ENCODE measurements around the gene ZMYND10.

Gene ZMYND10

DNA sequence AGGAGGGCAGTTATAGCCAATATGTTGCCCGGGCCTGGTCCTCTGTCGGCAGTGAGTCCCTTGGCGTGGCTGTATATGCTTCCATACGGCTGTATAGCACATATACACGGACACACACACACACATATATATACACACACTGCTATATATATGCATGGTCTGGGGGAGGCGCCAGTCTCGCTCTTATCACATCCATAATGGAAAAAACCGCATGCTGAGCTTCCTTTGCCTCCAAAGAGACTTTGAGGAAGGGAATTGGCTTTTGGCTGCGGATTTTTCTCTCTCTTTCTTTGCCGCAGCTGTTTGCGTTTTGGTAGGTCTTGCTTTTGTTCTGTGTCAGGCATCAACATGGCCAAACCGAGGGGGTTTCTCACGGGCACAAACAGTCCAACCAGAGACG is 25.1 kb upstream of the ZMYND10 start:
- DNase-seq: peak in 2 of 3 donors; percentile 24 to 31

GRCh38 chr3:50369012-50369670 is 23.6 kb upstream of the ZMYND10 start:
- no peak for DNase-seq

- no peak for DNase-seq
Measured at GRCh38 chr3:50365842-50366220, 20.3 kb upstream of the ZMYND10 start.

DNA sequence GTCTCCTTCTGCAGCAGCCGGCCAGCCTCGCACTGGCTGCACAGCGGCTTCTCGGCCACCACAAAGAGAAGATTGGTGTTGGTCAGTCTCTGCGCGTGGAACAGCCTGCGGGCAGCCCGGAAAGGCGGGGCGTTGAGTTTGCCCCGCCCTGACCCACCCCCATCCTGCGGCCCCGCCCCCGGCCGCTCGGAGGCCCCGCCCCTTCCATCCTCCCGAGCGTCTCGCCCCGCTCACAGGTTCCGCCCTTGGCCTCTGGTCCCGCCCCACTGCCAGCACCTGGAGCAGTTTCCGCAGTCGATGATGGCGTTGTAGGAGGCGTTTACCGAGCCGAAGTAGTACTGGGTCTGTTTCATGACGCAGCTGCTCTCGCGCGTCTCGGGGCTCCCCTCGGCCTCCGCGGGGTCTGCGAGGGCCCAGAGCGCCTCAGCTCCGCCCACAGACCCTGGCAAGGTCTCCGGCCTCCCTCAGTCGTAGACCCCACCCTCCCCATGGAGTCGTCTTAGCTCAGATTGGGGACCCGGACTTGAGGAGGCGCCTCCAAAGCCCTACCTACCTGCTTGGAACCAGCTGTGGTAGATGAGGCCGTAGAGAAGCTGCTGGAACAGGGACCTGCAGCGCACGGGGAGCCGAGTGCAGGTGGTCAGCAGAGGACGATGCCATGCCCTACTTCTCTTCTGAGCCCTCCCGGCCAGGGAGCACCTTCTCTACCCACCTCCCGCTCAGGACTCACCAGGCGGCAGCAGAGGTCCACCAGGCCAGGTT is 19.7 kb upstream of the ZMYND10 start:
- peak; percentile 75 to 93 (median 86) for DNase-seq

DNA sequence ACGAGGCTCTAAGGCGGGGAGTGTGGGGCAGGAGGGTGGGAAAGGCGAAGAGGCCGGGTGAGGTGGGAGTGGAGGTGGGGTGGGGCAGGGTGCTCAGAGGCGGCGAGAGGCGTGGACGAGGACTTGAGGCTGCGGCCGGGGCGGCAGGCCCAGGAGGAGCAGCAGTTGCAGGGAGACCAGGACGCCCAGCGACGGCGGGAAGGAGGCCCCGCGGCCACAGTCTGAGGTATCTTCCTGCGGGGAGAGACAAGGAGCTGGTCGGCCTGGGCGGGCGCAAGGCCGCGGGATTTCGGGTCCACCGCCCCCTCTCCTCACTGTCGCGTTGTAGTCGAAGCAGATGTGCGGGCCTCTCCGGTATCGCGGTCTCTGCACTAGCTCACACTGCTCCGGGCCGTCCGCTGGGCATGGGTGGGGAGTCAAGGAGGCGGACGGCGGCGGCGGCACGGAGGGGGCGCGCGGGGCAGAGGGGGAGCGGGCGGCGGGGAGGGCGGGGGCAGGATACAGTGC is 19.1 kb upstream of the ZMYND10 start:
- no peak for DNase-seq

DNA sequence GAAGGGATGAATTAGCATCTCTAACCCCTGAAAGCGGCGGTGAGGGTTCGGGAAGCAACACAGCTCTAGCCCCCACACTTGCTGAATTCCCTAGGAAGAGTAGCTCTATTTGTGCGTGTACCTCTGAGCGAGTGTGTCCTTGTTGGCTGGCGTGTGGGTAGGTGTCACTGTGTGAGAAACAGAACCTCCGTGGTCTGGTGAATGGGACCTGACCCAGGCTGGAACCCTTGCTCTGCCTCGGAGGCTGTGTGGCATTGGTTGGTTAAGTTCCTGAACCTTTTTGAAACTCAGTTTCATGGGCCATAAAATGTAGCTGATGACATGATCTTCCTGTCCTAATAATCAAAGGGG is 14.2 kb upstream of the ZMYND10 start:
- no peak for DNase-seq

- peak; percentile 97 to 98 (median 97) for DNase-seq
Measured at GRCh38 chr3:50358911-50359759, 13.6 kb upstream of the ZMYND10 start, which contains the start of gene TMEM115. Gene TMEM115 (minus strand): TSS chr3:50359521. CDS start chr3:50359063, 458 bp downstream.

DNA sequence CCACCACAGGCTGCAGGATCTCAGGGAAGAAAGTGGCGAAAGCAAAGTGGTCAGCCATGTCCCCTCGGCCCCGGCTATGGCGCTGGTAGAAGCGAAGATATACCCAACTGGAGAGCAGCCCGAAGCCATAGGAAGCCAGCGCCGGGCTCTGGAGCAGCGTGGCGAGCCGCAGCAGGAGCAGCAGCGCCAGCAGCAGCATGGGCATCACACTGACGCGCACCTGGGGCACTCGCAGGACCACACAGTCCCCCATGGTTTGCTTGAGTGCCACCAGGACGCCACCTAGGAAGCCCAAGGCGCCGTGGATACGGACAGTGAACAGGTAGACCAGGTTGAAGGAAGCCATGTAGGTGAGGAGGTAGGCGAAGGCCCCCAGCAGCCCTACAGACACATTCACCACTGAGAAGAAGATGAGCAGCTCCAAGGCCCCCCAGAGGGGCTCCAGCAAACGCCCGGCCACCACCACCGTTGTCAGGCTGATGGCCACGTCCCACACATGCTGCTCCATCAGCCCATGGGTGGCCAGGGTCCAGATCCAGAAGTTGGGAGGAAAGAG is 12.9 kb upstream of the ZMYND10 start:
- DNase-seq: no peak

- DNase-seq: peak; percentile 46 to 57 (median 54)
Measured at GRCh38 chr3:50357481-50357880, 11.9 kb upstream of the ZMYND10 start.

DNA sequence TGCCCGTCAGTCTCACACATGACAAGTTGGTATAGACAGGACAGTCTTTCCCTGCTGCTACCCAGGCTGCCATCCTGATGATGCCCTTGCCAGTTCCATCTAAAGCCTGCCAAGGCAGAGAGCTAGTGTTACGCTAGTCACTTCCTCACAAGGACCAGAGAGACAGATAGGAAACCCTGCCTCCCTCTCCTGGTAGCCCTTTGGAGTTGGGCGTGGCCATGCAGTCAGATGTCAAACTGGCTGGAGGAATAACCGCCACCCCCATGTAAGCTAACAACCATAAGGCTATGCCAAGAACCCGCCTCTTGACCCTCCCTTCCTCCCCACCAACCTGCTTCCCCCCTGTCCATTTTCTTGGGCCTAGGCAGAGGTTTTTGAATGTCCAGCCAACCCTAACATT is 11.0 kb upstream of the ZMYND10 start:
- DNase-seq: peak; percentile 51 to 63 (median 59)

GRCh38 chr3:50355829-50356552 is 10.5 kb upstream of the ZMYND10 start:
- no peak for DNase-seq

DNA sequence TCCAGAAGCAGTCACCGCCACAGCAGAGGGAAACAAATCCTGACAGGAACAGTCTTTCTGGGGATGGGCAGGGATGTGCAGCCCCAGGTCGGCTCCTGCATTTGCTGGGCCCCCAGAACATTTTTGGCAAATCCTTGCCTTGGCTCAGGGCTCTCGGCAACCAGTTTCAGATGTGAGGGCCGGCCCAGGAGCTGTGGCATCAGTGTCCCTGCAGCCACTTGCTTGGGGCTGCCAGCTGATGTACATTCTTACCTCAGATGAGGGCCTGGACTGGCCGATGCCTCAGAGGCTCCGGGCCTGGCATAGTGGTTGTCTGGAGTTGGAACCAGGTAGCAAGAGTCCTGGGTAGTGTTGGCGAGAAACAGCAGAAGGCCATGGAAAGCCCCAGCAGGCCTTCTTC is 9.3 kb upstream of the ZMYND10 start:
- DNase-seq: no peak

- DNase-seq: no peak
Measured at GRCh38 chr3:50354186-50354764, 8.7 kb upstream of the ZMYND10 start.

GRCh38 chr3:50353245-50354004 is 7.9 kb upstream of the ZMYND10 start:
- no peak for DNase-seq

GRCh38 chr3:50352781-50353180 is 7.2 kb upstream of the ZMYND10 start:
- DNase-seq: peak; percentile 88 to 94 (median 90)

DNA sequence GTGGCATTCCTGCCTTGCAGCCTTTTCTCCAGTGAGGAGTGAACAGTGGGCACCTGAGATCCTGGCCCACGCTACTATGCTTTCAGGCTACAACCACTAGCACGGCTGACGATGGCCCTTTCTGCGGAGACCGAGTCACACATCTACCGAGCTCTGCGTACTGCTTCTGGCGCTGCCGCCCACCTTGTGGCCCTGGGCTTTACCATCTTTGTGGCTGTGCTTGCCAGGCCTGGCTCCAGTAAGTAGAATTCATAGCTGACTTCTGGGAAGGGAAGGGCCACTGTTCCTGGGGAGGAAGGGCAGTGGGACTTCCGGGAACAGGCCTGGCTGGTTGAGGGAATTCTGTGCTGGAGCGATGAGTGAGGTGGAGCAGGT is 5.8 kb upstream of the ZMYND10 start:
- no peak for DNase-seq

DNA sequence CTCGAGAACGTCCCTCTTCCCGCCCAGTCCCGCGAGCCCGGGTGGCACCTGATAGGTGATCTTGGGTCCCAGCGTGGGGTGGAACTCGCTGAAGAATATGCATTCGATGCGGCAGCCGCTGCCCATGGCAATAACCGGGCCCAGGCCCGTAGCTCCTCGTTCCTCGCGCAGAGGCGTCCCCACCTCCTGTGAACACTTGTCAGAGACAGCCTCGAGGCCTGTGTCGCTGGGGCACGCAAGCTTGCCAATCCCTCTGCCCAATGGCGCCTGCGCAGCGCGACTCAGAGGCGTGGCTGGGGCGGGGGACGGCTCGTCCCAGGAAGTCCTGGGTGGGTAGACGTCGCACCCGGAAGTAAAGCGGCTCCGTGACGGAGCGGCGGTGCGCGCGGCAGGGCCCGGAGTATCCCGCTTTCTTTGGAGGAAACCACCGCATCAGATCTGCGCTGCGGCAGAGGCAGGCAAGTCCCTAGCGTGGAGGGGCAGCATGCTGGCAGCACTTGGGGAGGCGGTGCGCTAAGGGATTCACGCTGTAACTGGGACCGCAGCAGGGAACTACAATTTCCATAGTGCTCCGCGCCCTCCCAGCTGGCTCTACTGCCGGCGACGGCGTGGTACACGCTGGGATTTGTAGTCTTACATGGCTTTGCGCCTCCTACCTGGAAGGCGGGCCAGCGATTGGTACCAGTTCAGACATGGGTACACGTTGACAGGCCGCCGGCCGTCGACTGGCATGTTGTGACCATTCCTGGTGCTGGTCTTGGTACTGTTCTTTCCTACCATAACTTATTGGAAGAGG is 5.2 kb upstream of the ZMYND10 start, which contains the start of the genes CYB561D2 and NPRL2:
Gene CYB561D2, plus strand, starts transcription at position 336 of the 796 bp plus-strand sequence. CDS start 572 bp downstream, outside the sequence.
Gene NPRL2, minus strand, starts transcription at position 249 of the 796 bp plus-strand sequence. Its CDS starts 123 bp downstream, at position 126.
- peak; percentile 96 to 97 (median 97) for DNase-seq

DNA sequence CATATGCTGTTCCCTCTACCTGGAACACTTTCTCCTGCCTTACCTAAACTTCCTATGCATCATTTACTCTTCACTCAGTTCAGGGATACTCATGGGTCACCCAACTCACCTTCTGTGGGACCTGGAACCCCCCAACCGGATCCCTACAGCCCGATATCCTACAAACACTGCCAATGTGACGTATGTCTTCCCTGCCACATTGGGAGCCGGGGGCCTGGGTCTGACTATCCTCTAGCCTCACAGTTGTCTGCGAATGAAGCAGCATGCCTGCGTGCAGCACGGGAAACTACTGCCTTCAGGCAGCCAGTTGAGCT is 4.6 kb upstream of the ZMYND10 start:
- DNase-seq: no peak

DNA sequence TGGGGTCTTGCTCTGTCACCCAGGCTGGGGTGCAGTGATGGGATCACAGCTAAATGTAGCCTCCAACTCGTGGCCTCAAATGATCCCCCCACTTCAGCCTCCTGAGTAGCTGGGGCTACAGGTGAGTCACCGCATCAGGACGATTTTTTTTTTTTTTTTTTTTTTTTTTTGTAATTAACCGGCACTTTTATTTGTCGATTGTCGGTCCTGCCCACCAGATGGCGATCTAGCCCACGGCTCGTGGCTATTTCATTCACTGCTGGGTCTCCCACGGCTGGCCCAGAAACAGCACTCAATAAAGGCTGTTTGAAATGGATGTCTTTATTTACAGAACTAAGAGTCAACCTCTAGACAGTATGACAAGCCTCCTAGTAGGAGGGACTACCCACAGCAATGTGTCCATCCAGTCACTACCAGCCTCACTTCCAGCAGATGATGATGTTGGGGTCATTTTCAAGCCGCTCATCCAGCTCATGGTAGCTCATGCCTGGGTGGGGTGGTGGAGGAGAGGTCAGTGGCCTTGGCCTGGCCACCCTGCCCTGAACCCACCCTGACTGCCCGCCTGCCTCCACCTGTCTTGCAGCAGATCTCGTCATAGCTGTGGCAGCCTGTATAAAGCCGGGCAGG is 1.8 kb upstream of the ZMYND10 start:
- DNase-seq: peak; percentile 81 to 87 (median 85)

DNA sequence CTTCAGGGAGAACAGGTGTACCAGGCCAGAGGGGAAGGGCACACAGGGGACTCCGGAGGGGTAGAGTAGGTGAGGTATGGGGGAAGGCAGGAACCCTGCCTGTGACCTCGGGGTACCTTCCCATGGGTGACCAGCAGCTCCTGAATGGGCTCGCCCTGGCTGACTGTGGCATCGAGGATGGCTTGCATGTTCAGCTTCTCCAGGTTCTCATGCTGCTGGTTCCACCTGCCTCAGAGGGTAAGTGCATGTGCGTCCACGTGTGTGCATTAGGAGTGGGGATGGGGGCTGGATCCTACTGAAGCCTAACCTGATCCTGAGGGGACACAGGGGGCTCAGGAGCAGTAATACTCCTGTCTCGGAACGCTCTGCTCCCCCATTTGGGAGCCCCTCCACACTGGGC is 524 bp downstream of the ZMYND10 start:
- DNase-seq: no peak
